ENCODE data around the gene RNF19B. TPM values are rescaled to one million over a fixed set of nuclear protein-coding genes. Genes with fewer than 3 reads are reported as not detected.

RNF19B gene
- total RNA-seq, 1 donor from 2014 or later = 52.1 TPM

GRCh38 chr1:32891241-32891570 lies 73.4 kb downstream of the RNF19B start:
- Mint-ChIP-seq H3K4me1 (ENCODE audit: low read depth) (peaks cover 9% of the 10 kb centered on the region), H3K36me3 (ENCODE audit: low read depth) (peaks cover 1% of the 10 kb centered on the region), H3K27me3 (ENCODE audit: insufficient read depth) (peaks cover 58% of the 10 kb centered on the region), H3K27ac (no peak overlapping the region), H3K4me3 (no peak overlapping the region), H3K9me3 (no peaks in the 10 kb centered on the region)
- intact Hi-C loops (cut with micrococcal nuclease) = no loop called here
- DNase-seq (ENCODE audit: low spot score) = no peak

DNA sequence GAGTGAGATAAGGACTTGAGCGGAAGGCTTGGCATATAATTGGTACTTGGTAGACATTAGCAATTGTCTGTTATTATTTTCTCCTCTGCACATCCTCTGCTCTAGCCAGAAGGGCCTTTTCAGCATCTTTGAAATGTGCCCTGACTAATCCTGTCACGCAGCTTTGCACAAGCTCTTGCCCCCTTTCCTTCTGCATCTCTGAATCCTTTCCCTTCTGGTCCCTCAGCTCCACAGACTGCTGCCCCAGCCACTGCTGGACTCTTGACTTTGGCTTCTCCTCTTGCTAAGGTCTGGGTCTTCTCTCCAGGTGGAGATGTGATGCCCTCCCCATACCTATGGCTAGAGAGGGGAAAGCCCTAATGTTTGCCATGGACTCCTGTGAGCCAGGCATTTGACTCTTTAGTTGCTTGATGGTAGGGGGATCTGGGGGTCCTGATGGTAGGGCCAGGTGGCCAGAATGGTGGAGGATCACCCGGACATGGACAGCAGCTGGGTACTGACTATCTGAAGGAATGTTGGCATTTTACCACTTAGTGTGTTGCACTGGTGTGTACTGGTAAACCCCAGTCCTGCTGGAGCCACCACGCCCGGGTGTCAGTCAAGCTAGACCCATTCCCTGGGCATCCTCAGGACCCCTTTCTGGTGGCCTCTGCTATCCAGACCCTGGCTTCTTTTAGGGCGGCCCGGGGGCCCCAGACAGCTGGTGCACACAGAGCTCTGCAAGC lies 73.9 kb downstream of the RNF19B start:
- Mint-ChIP-seq H3K9me3 (no peaks in the 10 kb centered on the region), H3K27ac (no peak overlapping the region), H3K27me3 (ENCODE audit: insufficient read depth) (peaks cover 59% of the 10 kb centered on the region), H3K36me3 (ENCODE audit: low read depth) (peaks cover 1% of the 10 kb centered on the region), H3K4me3 (no peak overlapping the region), H3K4me1 (ENCODE audit: low read depth) (peaks cover 9% of the 10 kb centered on the region)
- intact Hi-C loops (cut with micrococcal nuclease) = no loop called here
- DNase-seq (ENCODE audit: low spot score) = no peak

GRCh38 chr1:32889731-32890278 lies 74.8 kb downstream of the RNF19B start:
- H3K9me3 Mint-ChIP-seq = no peaks in the 10 kb centered on the region
- no peak overlapping the region for H3K4me3 Mint-ChIP-seq
- peaks cover 13% of the 10 kb centered on the region for H3K4me1 Mint-ChIP-seq (ENCODE audit: low read depth)
- no peak overlapping the region for H3K27ac Mint-ChIP-seq
- H3K36me3 Mint-ChIP-seq (ENCODE audit: low read depth) = peaks cover 1% of the 10 kb centered on the region
- no peak for DNase-seq (ENCODE audit: low spot score)
- intact Hi-C loops (cut with micrococcal nuclease) = no loop called here
- peaks cover 67% of the 10 kb centered on the region for H3K27me3 Mint-ChIP-seq (ENCODE audit: insufficient read depth)

DNA sequence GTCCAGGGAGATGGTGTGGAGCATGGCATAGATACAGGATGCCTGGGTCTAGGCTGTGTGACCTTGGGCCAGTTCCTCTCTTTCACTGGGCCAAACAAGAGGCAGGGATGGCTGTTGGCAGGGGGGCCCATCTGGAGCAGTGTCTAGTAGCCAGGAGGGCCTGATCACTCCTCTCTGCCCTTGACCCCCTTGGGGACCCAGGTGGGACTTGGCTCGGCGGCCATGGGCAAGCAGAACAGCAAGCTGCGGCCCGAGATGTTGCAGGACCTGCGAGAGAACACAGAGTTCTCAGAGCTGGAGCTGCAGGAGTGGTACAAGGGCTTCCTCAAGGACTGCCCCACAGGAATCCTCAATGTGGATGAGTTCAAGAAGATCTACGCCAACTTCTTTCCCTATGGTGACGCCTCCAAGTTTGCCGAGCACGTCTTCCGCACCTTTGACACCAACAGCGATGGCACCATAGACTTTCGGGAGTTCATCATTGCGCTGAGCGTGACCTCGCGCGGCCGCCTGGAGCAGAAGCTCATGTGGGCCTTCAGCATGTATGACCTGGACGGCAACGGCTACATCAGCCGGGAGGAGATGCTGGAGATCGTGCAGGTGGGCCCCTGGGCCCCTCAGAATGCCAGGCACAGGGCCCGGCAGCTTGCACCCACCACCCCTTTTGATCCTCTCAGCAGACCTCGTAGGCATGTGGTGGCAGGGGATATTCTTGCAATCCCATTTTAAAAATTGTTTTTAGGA lies 75.8 kb downstream of the RNF19B start:
- no peak for DNase-seq (ENCODE audit: low spot score)
- intact Hi-C loops (cut with micrococcal nuclease) = no loop called here

DNA sequence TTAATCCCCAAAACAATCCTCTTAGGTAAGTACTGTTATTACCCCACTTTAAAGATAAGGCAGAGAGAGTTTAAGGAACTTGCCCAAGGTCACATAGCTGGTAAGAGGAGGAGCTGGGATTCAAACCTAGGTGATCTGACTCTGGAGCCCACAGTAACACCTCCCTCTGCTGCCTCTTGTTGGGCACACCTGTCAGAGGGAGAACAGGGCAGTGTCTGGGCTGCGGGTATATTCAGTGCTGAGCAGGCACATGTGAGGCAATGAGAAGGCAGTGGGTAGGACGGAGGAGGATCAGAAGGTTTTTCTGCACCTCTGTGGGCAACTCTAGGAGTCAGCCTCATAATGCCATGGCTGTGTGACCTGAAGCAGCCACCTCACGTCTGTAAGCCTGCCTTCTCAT lies 76.5 kb downstream of the RNF19B start:
- Mint-ChIP-seq H3K27me3 (ENCODE audit: insufficient read depth) (peaks cover 75% of the 10 kb centered on the region), H3K4me1 (ENCODE audit: low read depth) (peaks cover 13% of the 10 kb centered on the region), H3K27ac (no peak overlapping the region), H3K9me3 (no peaks in the 10 kb centered on the region), H3K4me3 (no peak overlapping the region), H3K36me3 (ENCODE audit: low read depth) (peaks cover 1% of the 10 kb centered on the region)
- intact Hi-C loops (cut with micrococcal nuclease) = no loop called here
- DNase-seq (ENCODE audit: low spot score) = no peak

More for the DNA sequence above, 75.8 kb downstream of the RNF19B start:
- H3K4me1 Mint-ChIP-seq (ENCODE audit: low read depth) = peaks cover 13% of the 10 kb centered on the region
- H3K36me3 Mint-ChIP-seq (ENCODE audit: low read depth) = peaks cover 1% of the 10 kb centered on the region
- H3K27me3 Mint-ChIP-seq (ENCODE audit: insufficient read depth) = peaks cover 73% of the 10 kb centered on the region
- no peak overlapping the region for H3K4me3 Mint-ChIP-seq
- no peaks in the 10 kb centered on the region for H3K9me3 Mint-ChIP-seq
- H3K27ac Mint-ChIP-seq = no peak overlapping the region

GRCh38 chr1:32887623-32888022 lies 77.0 kb downstream of the RNF19B start:
- H3K9me3 Mint-ChIP-seq = no peaks in the 10 kb centered on the region

GRCh38 chr1:32886828-32887414 lies 77.7 kb downstream of the RNF19B start:
- peaks cover 1% of the 10 kb centered on the region for H3K36me3 Mint-ChIP-seq (ENCODE audit: low read depth)
- intact Hi-C loops (cut with micrococcal nuclease) = no loop called here
- H3K27me3 Mint-ChIP-seq (ENCODE audit: insufficient read depth) = peaks cover 65% of the 10 kb centered on the region
- H3K9me3 Mint-ChIP-seq = no peaks in the 10 kb centered on the region
- no peak for DNase-seq (ENCODE audit: low spot score)
- H3K4me1 Mint-ChIP-seq (ENCODE audit: low read depth) = peaks cover 6% of the 10 kb centered on the region
- H3K27ac Mint-ChIP-seq = no peak overlapping the region
- H3K4me3 Mint-ChIP-seq = no peak overlapping the region

More at GRCh38 chr1:32887623-32888022, 77.0 kb downstream of the RNF19B start:
- H3K27me3 Mint-ChIP-seq (ENCODE audit: insufficient read depth) = peaks cover 72% of the 10 kb centered on the region
- peaks cover 1% of the 10 kb centered on the region for H3K36me3 Mint-ChIP-seq (ENCODE audit: low read depth)
- H3K27ac Mint-ChIP-seq = no peak overlapping the region
- DNase-seq (ENCODE audit: low spot score) = no peak
- H3K4me3 Mint-ChIP-seq = no peak overlapping the region
- intact Hi-C loops (cut with micrococcal nuclease) = no loop called here
- H3K4me1 Mint-ChIP-seq (ENCODE audit: low read depth) = peaks cover 13% of the 10 kb centered on the region

Other genes with a start within 250 kb of the RNF19B start
- gene YARS1, start 147.5 kb downstream of the RNF19B start, total RNA-seq = 205 and 225 TPM in 2 replicates
- 48.8 and 55.8 TPM in 2 replicates for gene S100PBP, start 147.2 kb downstream of the RNF19B start, total RNA-seq
- not detected in 2 replicates for gene FNDC5, start 93.9 kb downstream of the RNF19B start, total RNA-seq
- 0.20 TPM in 1 of 2 replicates, not detected in the other for gene HPCA, start 78.3 kb downstream of the RNF19B start, total RNA-seq
- 0.78 and 1.0 TPM in 2 replicates for gene TMEM54, start 63.4 kb downstream of the RNF19B start, total RNA-seq
- gene AK2, start 72.1 kb upstream of the RNF19B start, total RNA-seq = 387 and 400 TPM in 2 replicates
- gene AZIN2, start 116.3 kb upstream of the RNF19B start, total RNA-seq = 1.1 and 1.4 TPM in 2 replicates
- 4.1 and 4.5 TPM in 2 replicates for gene TRIM62, start 217.2 kb upstream of the RNF19B start, total RNA-seq

Data from activated T-helper 1 cell treated with anti-CD3 and anti-CD28 coated beads, Interleukin-12 subunit alpha, Interleukin-12 subunit beta, Interleukin-2, Interleukin-4 antibody, amounts not matched to agents 30 ng/mL and 10 ng/mL and 1 ng/mL, durations not matched to agents 14 hours and 24 hours and 36 hours (primary cell).